ENCODE data around the gene KRTAP5-9.
"Not testable (repeated sequence)": the region's sequence is repeated elsewhere in the genome, so short reads cannot be mapped to it uniquely, and the experiment has no call there.

DNA sequence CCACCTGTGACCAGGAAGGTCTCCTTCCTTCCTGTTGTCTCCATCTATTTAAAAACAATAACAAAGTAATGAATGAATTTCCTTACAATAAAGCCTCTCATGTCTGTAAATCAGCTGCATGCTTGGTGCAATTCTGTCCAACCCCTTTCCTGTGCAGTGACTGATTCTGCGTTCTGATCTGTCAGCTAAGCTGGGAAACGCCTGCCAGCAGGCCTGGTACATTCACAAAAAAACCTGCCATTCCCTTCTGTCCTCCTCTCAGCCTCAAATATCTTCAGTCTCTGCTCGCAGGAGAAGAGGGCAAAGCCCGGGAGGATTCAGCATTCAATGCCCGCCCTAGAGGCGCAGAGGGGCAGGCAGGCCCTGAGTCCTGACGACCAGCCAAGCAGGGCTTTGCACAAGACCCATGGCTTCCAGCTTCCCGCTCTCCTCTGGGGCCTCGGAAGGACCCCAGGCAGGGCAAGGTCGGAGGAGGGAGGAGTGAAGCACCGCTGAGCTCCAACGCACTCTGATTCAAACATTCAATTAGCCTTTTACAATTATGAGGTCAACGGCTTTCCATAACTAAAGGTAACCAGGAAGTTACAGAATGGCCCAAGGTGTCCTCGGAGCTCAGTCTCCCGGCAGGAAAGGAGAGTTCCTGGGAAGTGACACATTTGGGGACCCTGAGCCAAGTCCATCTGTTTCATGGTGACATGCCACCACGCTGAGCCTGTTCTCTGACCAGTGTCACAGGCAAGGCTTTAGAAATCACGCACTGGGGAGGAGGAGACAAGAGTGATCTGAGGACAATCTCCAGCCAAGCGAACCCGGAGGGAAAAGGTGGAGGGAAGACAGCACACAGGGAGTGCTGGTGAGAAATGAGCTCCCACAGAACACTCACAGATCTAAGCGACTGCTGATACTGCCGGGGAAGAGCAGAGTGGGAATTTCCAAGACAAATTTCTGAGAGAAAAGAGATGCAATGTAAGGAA is 18.7 kb downstream of the KRTAP5-9 start:
- TF ChIP-seq CTCF (IDR thresholded peaks at IDR 0.05 in 2 of 3, conservative IDR thresholded peaks at IDR 0.05 in 1 of 3; ENCODE audit: insufficient read depth in 2 of 3, low read depth in 1 of 3, low read length in 3 of 3); HCFC1 (IDR thresholded peaks at IDR 0.05; ENCODE audit: low read depth, low read length); ZBTB7A (IDR thresholded peaks at IDR 0.05; ENCODE audit: borderline replicate concordance, control insufficient read depth, low read depth, low read length); KDM2B (CRISPR knock-in tag; IDR thresholded peaks at IDR 0.05); SMARCA5 (IDR thresholded peaks at IDR 0.05); U2AF2 (optimal IDR thresholded peaks at IDR 0.05; ENCODE audit: low read depth, low read length); CEBPB (tag; IDR thresholded peaks at IDR 0.05); NRF1 (conservative IDR thresholded peaks at IDR 0.05 in 1 of 2, IDR thresholded peaks at IDR 0.05 in 1 of 2): not testable (repeated sequence)
- TF ChIP-seq, protein P1, sequence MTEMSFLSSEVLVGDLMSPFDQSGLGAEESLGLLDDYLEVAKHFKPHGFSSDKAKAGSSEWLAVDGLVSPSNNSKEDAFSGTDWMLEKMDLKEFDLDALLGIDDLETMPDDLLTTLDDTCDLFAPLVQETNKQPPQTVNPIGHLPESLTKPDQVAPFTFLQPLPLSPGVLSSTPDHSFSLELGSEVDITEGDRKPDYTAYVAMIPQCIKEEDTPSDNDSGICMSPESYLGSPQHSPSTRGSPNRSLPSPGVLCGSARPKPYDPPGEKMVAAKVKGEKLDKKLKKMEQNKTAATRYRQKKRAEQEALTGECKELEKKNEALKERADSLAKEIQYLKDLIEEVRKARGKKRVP (CRISPR knock-in tag; IDR thresholded peaks at IDR 0.05): not testable (repeated sequence)
